ENCODE results near the gene EPHA4. TPM values are rescaled to one million over a fixed set of nuclear protein-coding genes. Genes with fewer than 3 reads are reported as not detected.

The EPHA4 gene
- polyA plus RNA-seq, 1 donor (not counting 4 experiments of a cell fraction or from before 2014, with no cell fraction given): 9.0 TPM

DNA sequence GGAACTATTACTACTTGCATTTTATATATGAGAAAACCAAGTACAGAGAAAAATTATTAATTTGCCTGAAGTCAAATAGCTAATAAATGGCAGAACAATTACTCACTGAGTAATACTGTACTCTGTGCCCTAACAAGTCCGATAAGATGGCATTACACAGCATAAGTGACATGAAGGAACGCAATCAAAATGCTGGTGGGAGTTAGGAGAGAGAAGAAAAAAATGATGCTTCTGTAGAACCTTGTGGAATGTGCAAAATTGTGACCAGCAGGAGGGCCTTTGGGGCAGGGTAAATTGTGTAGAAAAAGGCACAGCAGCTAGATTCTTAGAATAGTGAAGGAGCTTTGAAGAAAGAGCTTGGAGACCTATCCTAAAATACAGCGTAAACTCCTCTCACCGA, 32.9 kb downstream of the EPHA4 start:
- dilution Hi-C loops (cut with MboI; ENCODE audit: extremely low pct_ligation_motif_present, low sequenced_read_pairs): no loop called here
- Histone ChIP-seq H2AFZ (ENCODE audit: control insufficient read depth, low read length) (no peak overlapping the region), H3K9ac (ENCODE audit: control insufficient read depth, extremely low read depth, insufficient read depth, low read length) (no peak overlapping the region), H3K4me1 (ENCODE audit: control insufficient read depth, extremely low read depth, insufficient read depth, low read length) (peaks cover 18% of the 10 kb centered on the region), H3K36me3 (ENCODE audit: control insufficient read depth in 2 of 2, extremely low read depth in 1 of 2, insufficient read depth in 2 of 2, low read length in 2 of 2) (no peaks in the 10 kb centered on the region), H3K27ac (ENCODE audit: control insufficient read depth, insufficient read depth, low read length) (no peak overlapping the region), H3K4me2 (ENCODE audit: control insufficient read depth, extremely low read depth, insufficient read depth, low read depth, low read length) (no peak overlapping the region), H3K27me3 (ENCODE audit: control insufficient read depth, extremely low read depth, insufficient read depth, low read length) (no peaks in the 10 kb centered on the region), H4K20me1 (ENCODE audit: control insufficient read depth, extremely low read depth, insufficient read depth, low read length) (no peaks in the 10 kb centered on the region), H3K9me3 (ENCODE audit: control insufficient read depth, low read depth, low read length) (no peaks in the 10 kb centered on the region), H3K9me1 (ENCODE audit: control insufficient read depth, extremely low read depth, insufficient read depth, low read length) (no peaks in the 10 kb centered on the region), H3K4me3 (ENCODE audit: control insufficient read depth in 2 of 3, extremely low read depth in 1 of 3, insufficient read depth in 2 of 3, low read depth in 1 of 3, low read length in 3 of 3) (no peak overlapping the region), H3K79me2 (ENCODE audit: control insufficient read depth, insufficient read depth, low read length) (no peaks in the 10 kb centered on the region)
- DNase-seq (ENCODE audit: low read depth, low spot score): no peak
- FAIRE-seq: no peak
- TF ChIP-seq EZH2 (IDR thresholded peaks at IDR 0.05; ENCODE audit: low read length) (no peak), CTCF (optimal IDR thresholded peaks at IDR 0.05 in 1 of 3, IDR thresholded peaks at IDR 0.05 in 1 of 3, conservative IDR thresholded peaks at IDR 0.05 in 1 of 3; ENCODE audit: extremely low read depth in 1 of 3, insufficient read depth in 2 of 3, low read length in 3 of 3) (no peak)

- H4K20me1 ChIP-seq (ENCODE audit: control insufficient read depth, extremely low read depth, insufficient read depth, low read length): no peaks in the 10 kb centered on the region
- dilution Hi-C loops (cut with MboI; ENCODE audit: extremely low pct_ligation_motif_present, low sequenced_read_pairs): no loop called here
- H3K4me3 ChIP-seq (ENCODE audit: control insufficient read depth in 2 of 3, extremely low read depth in 1 of 3, insufficient read depth in 2 of 3, low read depth in 1 of 3, low read length in 3 of 3): no peak overlapping the region
- no peak overlapping the region for H3K4me2 ChIP-seq (ENCODE audit: control insufficient read depth, extremely low read depth, insufficient read depth, low read depth, low read length)
- TF ChIP-seq CTCF (optimal IDR thresholded peaks at IDR 0.05 in 1 of 3, IDR thresholded peaks at IDR 0.05 in 1 of 3, conservative IDR thresholded peaks at IDR 0.05 in 1 of 3; ENCODE audit: extremely low read depth in 1 of 3, insufficient read depth in 2 of 3, low read length in 3 of 3) (no peak), EZH2 (IDR thresholded peaks at IDR 0.05; ENCODE audit: low read length) (no peak)
- H3K27ac ChIP-seq (ENCODE audit: control insufficient read depth, insufficient read depth, low read length): no peak overlapping the region
- H3K9me3 ChIP-seq (ENCODE audit: control insufficient read depth, low read depth, low read length): no peaks in the 10 kb centered on the region
- H3K27me3 ChIP-seq (ENCODE audit: control insufficient read depth, extremely low read depth, insufficient read depth, low read length): no peaks in the 10 kb centered on the region
- no peaks in the 10 kb centered on the region for H3K36me3 ChIP-seq (ENCODE audit: control insufficient read depth in 2 of 2, extremely low read depth in 1 of 2, insufficient read depth in 2 of 2, low read length in 2 of 2)
- no peak overlapping the region for H2AFZ ChIP-seq (ENCODE audit: control insufficient read depth, low read length)
- no peaks in the 10 kb centered on the region for H3K9me1 ChIP-seq (ENCODE audit: control insufficient read depth, extremely low read depth, insufficient read depth, low read length)
- H3K4me1 ChIP-seq (ENCODE audit: control insufficient read depth, extremely low read depth, insufficient read depth, low read length): peaks cover 20% of the 10 kb centered on the region
- no peak for DNase-seq (ENCODE audit: low read depth, low spot score)
- FAIRE-seq: no peak
- H3K9ac ChIP-seq (ENCODE audit: control insufficient read depth, extremely low read depth, insufficient read depth, low read length): no peak overlapping the region
- H3K79me2 ChIP-seq (ENCODE audit: control insufficient read depth, insufficient read depth, low read length): no peaks in the 10 kb centered on the region
Measured at GRCh38 chr2:221535824-221536223, 36.3 kb downstream of the EPHA4 start.

All from keratinocyte (primary cell).